Stomach (tissue), 4 donors: ENCODE results near the gene OXCT1.

Experiments used
- CTCF ChIP-seq, 7 experiments: fragments of 450-650 bp in 4 of 7; fragments of 200-600 bp in 3 of 7; sonication (generic) in 3 of 7; IDR thresholded peaks; one replicate each; pipeline ENCODE4 v1.5.1; 2016 to 2019; ENCODE audit warnings: antibody characterized with exemption in 7 of 7, control low read depth in 2 of 7, mild to moderate bottlenecking in 1 of 7
- EP300 ChIP-seq: sonication (generic); formaldehyde crosslinking; IDR thresholded peaks from one replicate; pipeline ENCODE4 v1.6.1; 2017; ENCODE audit warnings: antibody characterized with exemption
- POLR2A ChIP-seq, 4 donors: fragments of 450-650 bp; IDR thresholded peaks; one replicate each; pipeline ENCODE4 v1.6.1; 2016; ENCODE audit warnings: antibody characterized with exemption in 4 of 4, control low read depth in 2 of 4, mild to moderate bottlenecking in 1 of 4, moderate library complexity in 1 of 4

- TF ChIP-seq POLR2A (IDR thresholded peaks at IDR 0.05) (no peak), CTCF (IDR thresholded peaks at IDR 0.05) (no peak), EP300 (no peak)
These were observed 11.3 kb downstream of the OXCT1 start for GRCh38 chr5:41858890-41859289.
